ENCODE results near the gene ARHGEF4. TPM values are rescaled to one million over a fixed set of nuclear protein-coding genes. Genes with fewer than 3 reads are reported as not detected.

The ARHGEF4 gene
- total and polyA plus RNA-seq, 2 donors (not counting 3 experiments of a cell fraction or from before 2014, with no cell fraction given) = not detected

- no peaks in the 10 kb centered on the region for H3K36me3 ChIP-seq (ENCODE audit: control insufficient read depth in 2 of 2, extremely low read depth in 1 of 2, insufficient read depth in 2 of 2, low read length in 2 of 2)
- no peak for DNase-seq (ENCODE audit: low read depth, low spot score)
- H4K20me1 ChIP-seq (replicated peaks; ENCODE audit: control insufficient read depth, extremely low read depth, insufficient read depth, low read length) = no peaks in the 10 kb centered on the region
- ChIA-PET POLR2A (no interaction called here), CTCF (no interaction called here)
- H3K9ac ChIP-seq (replicated peaks; ENCODE audit: extremely low read depth, insufficient read depth, low read length) = no peak overlapping the region
- dilution Hi-C loops (cut with MboI; ENCODE audit: extremely low pct_ligation_motif_present, low sequenced_read_pairs) (no loop called here), intact Hi-C loops (cut with micrococcal nuclease) (no loop called here)
- BruUV-seq (replicated peaks) = no TSS peak
- H3K4me3 ChIP-seq (replicated peaks in 1 of 3; ENCODE audit: insufficient read depth in 1 of 3, low read depth in 1 of 3, low read length in 3 of 3) = no peak overlapping the region
- no peaks in the 10 kb centered on the region for H3K9me3 ChIP-seq (replicated peaks; ENCODE audit: control insufficient read depth, insufficient read depth, low read length)
- no peak for FAIRE-seq
- H3K4me2 ChIP-seq (ENCODE audit: insufficient read depth, low read length) = no peak overlapping the region
- TF ChIP-seq EZH2 (IDR thresholded peaks at IDR 0.05; ENCODE audit: borderline replicate concordance, low read depth, low read length, severe bottlenecking) (no peak), POLR2A (IDR thresholded peaks at IDR 0.05; ENCODE audit: low read depth, low read length) (no peak)
- H3K79me2 ChIP-seq (ENCODE audit: control insufficient read depth, insufficient read depth, low read length) = no peaks in the 10 kb centered on the region
- H2AFZ ChIP-seq (ENCODE audit: low read depth, low read length) = no peak overlapping the region
- no peaks in the 10 kb centered on the region for H3K9me1 ChIP-seq (replicated peaks; ENCODE audit: control insufficient read depth, extremely low read depth, insufficient read depth, low read length)
- no peak overlapping the region for H3K27ac ChIP-seq (ENCODE audit: insufficient read depth, low read depth, low read length)
- no peaks in the 10 kb centered on the region for H3K27me3 ChIP-seq (ENCODE audit: control insufficient read depth in 2 of 2, insufficient read depth in 2 of 2, low read length in 2 of 2)
- no peaks in the 10 kb centered on the region for H3K4me1 ChIP-seq (ENCODE audit: control insufficient read depth, extremely low read depth, insufficient read depth, low read length)
Observed at GRCh38 chr2:130951018-130951417, 114.3 kb downstream of the ARHGEF4 start.

- POLR2A ChIA-PET = no interaction called here
- Histone ChIP-seq H3K27me3 (ENCODE audit: control insufficient read depth in 2 of 2, insufficient read depth in 2 of 2, low read length in 2 of 2) (no peaks in the 10 kb centered on the region), H4K20me1 (replicated peaks; ENCODE audit: control insufficient read depth, extremely low read depth, insufficient read depth, low read length) (no peaks in the 10 kb centered on the region), H3K9ac (replicated peaks; ENCODE audit: extremely low read depth, insufficient read depth, low read length) (no peak overlapping the region), H3K36me3 (ENCODE audit: control insufficient read depth in 2 of 2, extremely low read depth in 1 of 2, insufficient read depth in 2 of 2, low read length in 2 of 2) (no peaks in the 10 kb centered on the region), H3K79me2 (ENCODE audit: control insufficient read depth, insufficient read depth, low read length) (no peaks in the 10 kb centered on the region), H3K9me1 (replicated peaks; ENCODE audit: control insufficient read depth, extremely low read depth, insufficient read depth, low read length) (no peaks in the 10 kb centered on the region), H3K9me3 (replicated peaks; ENCODE audit: control insufficient read depth, insufficient read depth, low read length) (no peaks in the 10 kb centered on the region), H2AFZ (ENCODE audit: low read depth, low read length) (no peak overlapping the region), H3K4me2 (ENCODE audit: insufficient read depth, low read length) (no peak overlapping the region), H3K4me1 (ENCODE audit: control insufficient read depth, extremely low read depth, insufficient read depth, low read length) (no peaks in the 10 kb centered on the region), H3K27ac (ENCODE audit: insufficient read depth, low read depth, low read length) (no peak overlapping the region), H3K4me3 (replicated peaks in 1 of 3; ENCODE audit: insufficient read depth in 1 of 3, low read depth in 1 of 3, low read length in 3 of 3) (no peak overlapping the region)
- CTCF ChIA-PET = no interaction called here
- dilution Hi-C loops (cut with MboI; ENCODE audit: extremely low pct_ligation_motif_present, low sequenced_read_pairs) (no loop called here), intact Hi-C loops (cut with micrococcal nuclease) (no loop called here)
- TF ChIP-seq MYC (IDR thresholded peaks at IDR 0.05; ENCODE audit: low read depth, low read length) = no peak
- no peak for TF ChIP-seq EZH2 (IDR thresholded peaks at IDR 0.05; ENCODE audit: borderline replicate concordance, low read depth, low read length, severe bottlenecking)
- TF ChIP-seq GATA2 (IDR thresholded peaks at IDR 0.05; ENCODE audit: insufficient read depth, insufficient read length, low read depth, low read length) = no peak
- TF ChIP-seq CTCF (IDR thresholded peaks at IDR 0.05; ENCODE audit: extremely low read depth in 1 of 2, insufficient read depth in 1 of 2, low read depth in 1 of 2, low read length in 2 of 2) = no peak
- no peak for TF ChIP-seq MAX (IDR thresholded peaks at IDR 0.05; ENCODE audit: insufficient read depth, insufficient read length)
- TF ChIP-seq POLR2A (IDR thresholded peaks at IDR 0.05; ENCODE audit: low read depth, low read length) = no peak
- no peak for TF ChIP-seq FOS (IDR thresholded peaks at IDR 0.05; ENCODE audit: borderline replicate concordance, insufficient read depth, low read length)
- DNase-seq (ENCODE audit: low read depth, low spot score) (no peak), FAIRE-seq (no peak)
- BruUV-seq (replicated peaks) = no TSS peak
Observed at GRCh38 chr2:130954873-130955272, 118.2 kb downstream of the ARHGEF4 start.

Data from endothelial cell of umbilical vein (primary cell).